IMR-90 (cell line): Measurements from ENCODE around the gene FEN1. TPM values are rescaled to one million over a fixed set of nuclear protein-coding genes. Genes with fewer than 3 reads are reported as not detected.
A peak's percentile ranks its signal among the peaks of the same experiment; 100 is the strongest.

ENCODE experiments used
- ATAC-seq: fragments of 200-7000 bp; cut with Tn5 transposase; 2 replicates; pipeline ENCODE4 v1.9.1; 2020; ENCODE audit warnings: low read depth, mild to moderate bottlenecking, moderate library complexity
- BruUV-seq: library from RNA; stranded (reverse); fragments of 400-500 nt; replicated peaks from 2 replicates; lab custom pipeline; 2021; lab: Mats Ljungman, UMichigan
- CTCF ChIA-PET: fragments of 300-600 bp; formaldehyde crosslinking; extraction: SDS; loops from one replicate; lab custom pipeline; 2021; ENCODE audit warnings: antibody characterized with exemption; lab: Yijun Ruan, JAX
- POLR2A ChIA-PET: fragments of 300-600 bp; sonication (Branson Sonifier 250); formaldehyde crosslinking; loops from one replicate; lab custom pipeline; 2022; ENCODE audit warnings: antibody characterized with exemption; ENCODE audit not compliant: unreplicated experiment; lab: Charles Lee
- DNase-seq: peaks from one replicate; pipeline ENCODE4 v3.0.0; 2013
- H2AFZ ChIP-seq: replicated peaks from 2 replicates; pipeline ENCODE3; 2013; ENCODE audit warnings: low read length, mild to moderate bottlenecking; ENCODE audit not compliant: poor library complexity
- H2AK5ac ChIP-seq: 2 replicates; pipeline ENCODE4 v1.6.1; 2013; ENCODE audit warnings: low read depth, low read length, inconsistent platforms
- H2AK9ac ChIP-seq: replicated peaks from 2 replicates; pipeline ENCODE3; 2013; ENCODE audit warnings: mild to moderate bottlenecking, low read depth, low read length, moderate library complexity; ENCODE audit not compliant: poor library complexity
- H2BK120ac ChIP-seq: 2 replicates; pipeline ENCODE4 v1.6.1; 2013; ENCODE audit warnings: low read depth, low read length, inconsistent platforms
- H2BK15ac ChIP-seq: 3 replicates; pipeline ENCODE4 v1.6.1; 2013; ENCODE audit warnings: low read depth, low read length, inconsistent platforms
- H2BK20ac ChIP-seq: 2 replicates; pipeline ENCODE4 v1.6.1; 2013; ENCODE audit warnings: low read depth, mild to moderate bottlenecking, inconsistent platforms, low read length, moderate library complexity
- H2BK5ac ChIP-seq: 2 replicates; pipeline ENCODE4 v1.6.1; 2013; ENCODE audit warnings: mild to moderate bottlenecking, low read depth, low read length, inconsistent platforms; ENCODE audit not compliant: poor library complexity, severe bottlenecking
- H3K14ac ChIP-seq: replicated peaks from 2 replicates; pipeline ENCODE4 v1.6.1; 2013; ENCODE audit warnings: low read depth, low read length, inconsistent platforms
- H3K18ac ChIP-seq: 2 replicates; pipeline ENCODE4 v1.6.1; 2013; ENCODE audit warnings: low read depth, low read length, control low read depth
- H3K23ac ChIP-seq: 2 replicates; pipeline ENCODE4 v1.6.1; 2013; ENCODE audit warnings: low read depth, low read length, inconsistent platforms
- H3K27ac ChIP-seq: 2 replicates; pipeline ENCODE4 v1.5.1; 2013; ENCODE audit warnings: mild to moderate bottlenecking, control low read depth, low read length; ENCODE audit not compliant: insufficient read depth
- H3K27me3 ChIP-seq: 2 replicates; pipeline ENCODE4 v1.6.1; 2013; ENCODE audit warnings: low read length; ENCODE audit not compliant: control insufficient read depth, insufficient read depth
- H3K36me3 ChIP-seq: 2 replicates; pipeline ENCODE4 v1.6.1; 2013; ENCODE audit warnings: low read length, mixed read lengths; ENCODE audit not compliant: control insufficient read depth, insufficient read depth
- H3K4ac ChIP-seq: 2 replicates; pipeline ENCODE4 v1.6.1; 2013; ENCODE audit warnings: low read depth, low read length, inconsistent platforms
- H3K4me1 ChIP-seq: 2 replicates; pipeline ENCODE4 v1.6.1; 2013; ENCODE audit warnings: low read length, mixed read lengths; ENCODE audit not compliant: control insufficient read depth, insufficient read depth
- H3K4me2 ChIP-seq: 2 replicates; pipeline ENCODE4 v1.6.1; 2013; ENCODE audit warnings: low read depth, mild to moderate bottlenecking, control low read depth, low read length, moderate library complexity
- H3K4me3 ChIP-seq: 2 replicates; pipeline ENCODE4 v1.5.1; 2013; ENCODE audit warnings: low read depth, mild to moderate bottlenecking, control low read depth, low read length, moderate library complexity; ENCODE audit not compliant: insufficient read depth
- H3K56ac ChIP-seq: 2 replicates; pipeline ENCODE4 v1.6.1; 2013; ENCODE audit warnings: low read length, inconsistent platforms; ENCODE audit not compliant: insufficient read depth; ENCODE audit errors: extremely low read depth
- H3K79me1 ChIP-seq, 2 experiments: 2 replicates each; pipeline ENCODE4 v1.6.1; 2013; ENCODE audit warnings: low read length in 2 of 2, inconsistent platforms in 1 of 2, low read depth in 1 of 2
- H3K9ac ChIP-seq: 2 replicates; pipeline ENCODE4 v1.6.1; 2013; ENCODE audit warnings: low read depth, low read length, control low read depth
- H3K9me1 ChIP-seq: 2 replicates; pipeline ENCODE4 v1.6.1; 2013; ENCODE audit warnings: low read length, inconsistent platforms; ENCODE audit not compliant: insufficient read depth
- H3K9me3 ChIP-seq: 2 replicates; pipeline ENCODE4 v1.6.1; 2013; ENCODE audit warnings: low read length; ENCODE audit not compliant: control insufficient read depth, insufficient read depth
- H4K20me1 ChIP-seq: 2 replicates; pipeline ENCODE4 v1.6.1; 2013; ENCODE audit warnings: low read length, inconsistent platforms; ENCODE audit not compliant: insufficient read depth
- H4K5ac ChIP-seq: 2 replicates; pipeline ENCODE4 v1.6.1; 2013; ENCODE audit warnings: mild to moderate bottlenecking, low read depth, low read length, control low read depth
- H4K8ac ChIP-seq, 2 experiments: 2 replicates each; pipeline ENCODE4 v1.6.1; 2013; ENCODE audit warnings: low read depth in 2 of 2, low read length in 2 of 2, control low read depth in 1 of 2, inconsistent platforms in 1 of 2
- H4K91ac ChIP-seq: 2 replicates; pipeline ENCODE4 v1.6.1; 2013; ENCODE audit warnings: low read depth, low read length, inconsistent platforms; ENCODE audit not compliant: insufficient read depth
- CEBPB ChIP-seq: IDR thresholded peaks from 2 replicates; pipeline ENCODE4 v1.6.1; 2012; ENCODE audit warnings: low read depth, low read length, improper control_type of control experiment
- CHD1 ChIP-seq: IDR thresholded peaks from 2 replicates; pipeline ENCODE4 v1.6.1; 2012; ENCODE audit warnings: low read depth, low read length, improper control_type of control experiment
- FOS ChIP-seq: fragments of 150-350 bp; IDR thresholded peaks from 2 replicates; pipeline ENCODE4 v1.6.1; 2016; ENCODE audit warnings: low read depth, low read length
- MAFK ChIP-seq: IDR thresholded peaks from 2 replicates; pipeline ENCODE4 v1.6.1; 2012; ENCODE audit warnings: low read depth, low read length, improper control_type of control experiment
- MAZ ChIP-seq: IDR thresholded peaks from 2 replicates; pipeline ENCODE4 v1.6.1; 2012; ENCODE audit warnings: low read depth, mild to moderate bottlenecking, low read length, improper control_type of control experiment, moderate library complexity, borderline replicate concordance
- NFE2L2 ChIP-seq: fragments of 150-350 bp; IDR thresholded peaks from 2 replicates; pipeline ENCODE4 v1.6.1; 2016; ENCODE audit warnings: low read depth, mild to moderate bottlenecking, low read length
- POLR2A ChIP-seq: IDR thresholded peaks from 2 replicates; pipeline ENCODE4 v1.6.1; 2012; ENCODE audit warnings: mild to moderate bottlenecking, low read depth, low read length
- RCOR1 ChIP-seq: IDR thresholded peaks from 2 replicates; pipeline ENCODE4 v1.6.1; 2012; ENCODE audit warnings: mild to moderate bottlenecking, low read length, improper control_type of control experiment; ENCODE audit not compliant: insufficient replicate concordance
- SMC3 ChIP-seq: fragments of 150-350 bp; IDR thresholded peaks from 2 replicates; pipeline ENCODE4 v1.6.1; 2016; ENCODE audit warnings: low read depth, mild to moderate bottlenecking, antibody characterized with exemption, low read length, moderate library complexity
- WGBS, 2 experiments: methylation state at CpG; one replicate each; pipeline versions ENCODE4 v1.1.5 to v1.1.7; 2013; ENCODE audit warnings: missing lambda C conversion rate in 2 of 2; ENCODE audit not compliant: insufficient read length in 1 of 2; ENCODE audit errors: extremely low coverage in 2 of 2; 5-methylcytosine and 5-hydroxymethylcytosine counted together
- dilution Hi-C: fragments of 300-500 bp; cut with HindIII; formaldehyde crosslinking; loops from one replicate; pipeline ENCODE4 v1.14.3; 2018; ENCODE audit warnings: low sequenced_read_pairs; ENCODE audit not compliant: unreplicated experiment
- in situ Hi-C: fragments of 300-500 bp; cut with MboI; formaldehyde crosslinking; loops from 3 replicates; pipeline ENCODE4 v1.14.3; 2019; ENCODE audit warnings: low sequenced_read_pairs, inconsistent platforms, mixed read lengths
- intact Hi-C: fragments of 100-400 bp; cut with micrococcal nuclease; formaldehyde crosslinking; loops from 2 replicates; pipeline ENCODE4 v1.10.0; 2022
- polyA plus RNA-seq, 3 experiments: library from polyadenylated mRNA; depleted of rRNA; stranded (reverse); fragments of >200 nt; gene quantifications; 2 replicates each; pipeline ENCODE4 v1.2.3, GENCODE V29; 2012; ENCODE audit warnings: low replicate concordance in 1 of 3
- total RNA-seq: library from RNA; depleted of rRNA; stranded (reverse); fragments of >200 nt; gene quantifications from 2 replicates; pipeline ENCODE4 v1.2.3, GENCODE V29; 2012

FEN1 gene
- total and polyA plus RNA-seq, 2 of the 4 experiments (the other 2 are of a cell fraction) = 23.0 to 41.9 TPM

DNA sequence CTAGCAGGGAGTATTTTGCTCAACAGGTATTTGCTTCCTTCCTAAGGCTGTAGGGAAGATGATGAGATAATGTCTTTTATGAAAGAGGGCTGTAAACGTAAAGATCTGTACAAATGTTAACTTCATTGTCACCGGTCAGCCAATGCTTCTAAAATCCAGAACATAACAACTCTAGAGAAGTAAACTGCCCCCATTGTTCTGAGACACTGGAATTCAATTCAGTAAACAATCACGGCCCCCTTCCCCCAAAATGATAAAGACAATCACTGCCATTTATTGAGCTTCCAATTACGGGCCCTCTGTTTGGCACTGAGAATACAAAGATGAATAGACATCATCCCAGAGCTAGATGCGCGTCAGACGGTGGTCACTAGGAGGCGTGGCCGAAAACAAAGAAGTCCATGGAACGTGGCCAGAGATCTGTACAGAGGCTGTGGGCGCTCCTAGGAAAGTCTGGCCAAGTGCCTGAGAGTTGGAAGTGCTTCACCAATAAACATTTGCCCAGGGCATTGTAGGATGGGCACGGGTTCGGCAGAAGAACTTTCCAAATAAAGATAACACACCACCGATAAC, 888 bp upstream of the FEN1 start:
- Histone ChIP-seq H3K9me3 (no peaks in the 10 kb centered on the region), H3K4ac (peak overlapping the region; percentile 96), H2BK15ac (peak overlapping the region; percentile 99; the same call in 2 of the 3 replicates), H3K23ac (peak overlapping the region; percentile 94), H2AK9ac (peak overlapping the region; percentile 99), H3K18ac (peak overlapping the region; percentile 54), H4K20me1 (peaks cover 6% of the 10 kb centered on the region), H2AFZ (peak overlapping the region; percentile 100), H4K8ac (peak overlapping the region; percentile 90 to 97), H2AK5ac (peak overlapping the region; percentile 67), H2BK20ac (no peak overlapping the region), H3K4me2 (peak overlapping the region; percentile 29), H3K9ac (peak overlapping the region; percentile 99), H3K27ac (peak overlapping the region; percentile 98), H3K27me3 (no peaks in the 10 kb centered on the region), H3K36me3 (peaks cover 42% of the 10 kb centered on the region), H2BK120ac (peak overlapping the region; percentile 78; the same call in 1 of the 2 replicates), H2BK5ac (peak overlapping the region; percentile 100), H3K9me1 (no peaks in the 10 kb centered on the region), H3K4me3 (peak overlapping the region; percentile 74), H3K56ac (peak overlapping the region; percentile 97), H4K91ac (peak overlapping the region; percentile 95), H3K79me1 (peaks cover 28 to 59% of the 10 kb centered on the region in 2 experiments), H3K14ac (peak overlapping the region; percentile 99), H4K5ac (peak overlapping the region; percentile 70), H3K4me1 (peaks cover 3% of the 10 kb centered on the region)
- no peak for TF ChIP-seq RCOR1
- peak; percentile 88 for TF ChIP-seq POLR2A
- no peak for TF ChIP-seq MAFK
- no peak; the same call in 1 of the 2 replicates for TF ChIP-seq MAZ
- TF ChIP-seq CHD1 = no peak; the same call in 1 of the 2 replicates
- TF ChIP-seq NFE2L2 = no peak
- TF ChIP-seq SMC3 = no peak
- TF ChIP-seq FOS = no peak
- TF ChIP-seq CEBPB = no peak
- dilution Hi-C loops = no loop called here
- intact Hi-C loops = no loop called here
- BruUV-seq = TSS peak; percentile 91
- POLR2A ChIA-PET = interaction anchor here (1.0 to 1.1 kb wide), 2 partner anchors 14 to 23 kb away, joined by 3 read pairs; no protein-coding TSS in a partner anchor
- in situ Hi-C loops = loop anchor here (10.0 kb wide), 1 partner anchor 313 kb away; no protein-coding TSS in a partner anchor
- ATAC-seq (peak; percentile 58), DNase-seq (peak; percentile 95)
- CTCF ChIA-PET = no interaction called here
- WGBS, 2 experiments = no CpG with 5 or more reads among the region's 14 CpGs
